H9 (cell line): Measurements from ENCODE around the gene ZBTB38. TPM values are rescaled to one million over a fixed set of nuclear protein-coding genes. Genes with fewer than 3 reads are reported as not detected.

Source experiments
- DNase-seq: peaks from one replicate; pipeline ENCODE4 v3.0.0-alpha.2; 2017
- H2AFZ ChIP-seq: one replicate; pipeline ENCODE4 v1.6.1; 2013; ENCODE audit warnings: mild to moderate bottlenecking, low read length, control low read depth, moderate library complexity
- H2AK5ac ChIP-seq: 2 replicates; pipeline ENCODE4 v1.6.1; 2013; ENCODE audit warnings: low read length, control low read depth, mixed read lengths; ENCODE audit not compliant: insufficient read length
- H2BK120ac ChIP-seq: one replicate; pipeline ENCODE4 v1.6.1; 2013; ENCODE audit warnings: low read depth, mild to moderate bottlenecking, low read length, control low read depth, inconsistent platforms; ENCODE audit not compliant: poor library complexity, severe bottlenecking
- H2BK12ac ChIP-seq: 2 replicates; pipeline ENCODE4 v1.6.1; 2013; ENCODE audit warnings: low read length, control low read depth, mixed read lengths, low read depth; ENCODE audit not compliant: insufficient read length
- H2BK15ac ChIP-seq: 2 replicates; pipeline ENCODE4 v1.6.1; 2013; ENCODE audit warnings: low read depth, low read length, control low read depth
- H2BK20ac ChIP-seq: one replicate; pipeline ENCODE4 v1.6.1; 2013; ENCODE audit warnings: low read depth, mild to moderate bottlenecking, low read length, control low read depth, inconsistent platforms; ENCODE audit not compliant: poor library complexity, severe bottlenecking
- H2BK5ac ChIP-seq: 2 replicates; pipeline ENCODE4 v1.6.1; 2013; ENCODE audit warnings: low read length, control low read depth, mixed read lengths; ENCODE audit not compliant: insufficient read length
- H3K14ac ChIP-seq: 2 replicates; pipeline ENCODE4 v1.6.1; 2013; ENCODE audit warnings: low read length, control low read depth; ENCODE audit not compliant: insufficient read depth
- H3K18ac ChIP-seq: 2 replicates; pipeline ENCODE4 v1.6.1; 2013; ENCODE audit warnings: low read depth, mild to moderate bottlenecking, mixed read lengths, low read length, control low read depth; ENCODE audit not compliant: insufficient read length
- H3K23ac ChIP-seq: 2 replicates; pipeline ENCODE4 v1.6.1; 2013; ENCODE audit warnings: low read length, control low read depth, mixed read lengths, low read depth; ENCODE audit not compliant: insufficient read length
- H3K23me2 ChIP-seq: 2 replicates; pipeline ENCODE4 v1.6.1; 2013; ENCODE audit warnings: low read depth, mild to moderate bottlenecking, mixed read lengths, low read length, control low read depth; ENCODE audit not compliant: insufficient read length, poor library complexity, severe bottlenecking
- H3K27ac ChIP-seq: 2 replicates; pipeline ENCODE4 v1.5.1; 2013; ENCODE audit warnings: low read length, control low read depth, mixed read lengths, low read depth; ENCODE audit not compliant: insufficient read length
- H3K27me3 ChIP-seq: 2 replicates; pipeline ENCODE4 v1.6.1; 2013; ENCODE audit warnings: low read length, control low read depth, inconsistent platforms; ENCODE audit not compliant: insufficient read depth
- H3K4ac ChIP-seq: 2 replicates; pipeline ENCODE4 v1.6.1; 2013; ENCODE audit warnings: low read depth, mild to moderate bottlenecking, control low read depth, inconsistent platforms, low read length, moderate library complexity
- H3K4me1 ChIP-seq: 2 replicates; pipeline ENCODE4 v1.6.1; 2013; ENCODE audit warnings: low read length, control low read depth, inconsistent platforms; ENCODE audit not compliant: insufficient read depth
- H3K4me2 ChIP-seq: 2 replicates; pipeline ENCODE4 v1.6.1; 2013; ENCODE audit warnings: low read length, control low read depth, mixed read lengths; ENCODE audit not compliant: insufficient read length, insufficient read depth
- H3K56ac ChIP-seq: 2 replicates; pipeline ENCODE4 v1.6.1; 2013; ENCODE audit warnings: low read depth, mild to moderate bottlenecking, mixed read lengths, low read length, control low read depth; ENCODE audit not compliant: insufficient read length
- H3K79me1 ChIP-seq: 2 replicates; pipeline ENCODE4 v1.6.1; 2013; ENCODE audit warnings: low read depth, mild to moderate bottlenecking, moderate library complexity, low read length, control low read depth, inconsistent platforms; ENCODE audit not compliant: insufficient read depth, poor library complexity, severe bottlenecking
- H3K79me2 ChIP-seq: 2 replicates; pipeline ENCODE4 v1.6.1; 2013; ENCODE audit warnings: low read length, control low read depth, inconsistent platforms; ENCODE audit not compliant: insufficient read depth
- H3K9ac ChIP-seq: 2 replicates; pipeline ENCODE4 v1.6.1; 2013; ENCODE audit warnings: low read length, control low read depth, mixed read lengths; ENCODE audit not compliant: insufficient read length; ENCODE audit errors: extremely low read depth
- H3K9me3 ChIP-seq: one replicate; pipeline ENCODE4 v1.6.1; 2013; ENCODE audit warnings: low read depth, low read length, inconsistent platforms; ENCODE audit not compliant: control insufficient read depth
- H3T11ph ChIP-seq: one replicate; pipeline ENCODE4 v1.6.1; 2013; ENCODE audit warnings: mild to moderate bottlenecking, low read length, control low read depth, inconsistent platforms
- H4K20me1 ChIP-seq: one replicate; pipeline ENCODE4 v1.6.1; 2013; ENCODE audit not compliant: control insufficient read depth, insufficient read length, insufficient read depth
- H4K5ac ChIP-seq: 2 replicates; pipeline ENCODE4 v1.6.1; 2013; ENCODE audit warnings: low read depth, mild to moderate bottlenecking, mixed read lengths, low read length, control low read depth; ENCODE audit not compliant: insufficient read length
- H4K8ac ChIP-seq: replicated peaks from 2 replicates; pipeline ENCODE4 v1.6.1; 2013; ENCODE audit warnings: low read length, control low read depth, mixed read lengths, low read depth; ENCODE audit not compliant: insufficient read length
- H4K91ac ChIP-seq: 2 replicates; pipeline ENCODE4 v1.6.1; 2013; ENCODE audit warnings: low read depth, mild to moderate bottlenecking, moderate library complexity, mixed read lengths, low read length, control low read depth; ENCODE audit not compliant: insufficient read length
- H3K27ac Mint-ChIP-seq, 3 experiments: 2 replicates in 2 of 3; 3 replicates in 1 of 3; pipeline ENCODE4 v1.8.0; 2020 to 2021; ENCODE audit warnings: mixed read lengths in 3 of 3, mild to moderate bottlenecking in 1 of 3, moderate library complexity in 1 of 3
- H3K27me3 Mint-ChIP-seq: 2 replicates; pipeline ENCODE4 v1.8.0; 2021; ENCODE audit warnings: low read depth, mild to moderate bottlenecking, moderate library complexity, mixed read lengths
- H3K36me3 Mint-ChIP-seq, 3 experiments: 2 replicates in 2 of 3; 3 replicates in 1 of 3; pipeline ENCODE4 v1.8.0; 2020 to 2021; ENCODE audit warnings: low read depth in 3 of 3, mixed read lengths in 3 of 3; ENCODE audit not compliant: insufficient read depth in 1 of 3
- H3K4me1 Mint-ChIP-seq, 2 experiments: 2 replicates each; pipeline ENCODE4 v1.8.0; 2020; ENCODE audit warnings: mixed read lengths in 2 of 2
- H3K4me3 Mint-ChIP-seq, 2 experiments: 2 replicates in 1 of 2; 3 replicates in 1 of 2; pipeline ENCODE4 v1.8.0; 2020 to 2021; ENCODE audit warnings: mild to moderate bottlenecking in 2 of 2, mixed read lengths in 2 of 2, moderate library complexity in 1 of 2
- H3K9me3 Mint-ChIP-seq, 2 experiments: 2 replicates in 1 of 2; 3 replicates in 1 of 2; pipeline ENCODE4 v1.8.0; 2020; ENCODE audit warnings: mild to moderate bottlenecking in 2 of 2, mixed read lengths in 2 of 2, moderate library complexity in 1 of 2
- CTCF ChIP-seq: fragments of 200-600 bp; sonication (generic); conservative IDR thresholded peaks from 3 replicates; pipeline ENCODE4 v1.8.0; 2021; ENCODE audit warnings: antibody characterized with exemption, mild to moderate bottlenecking
- WGBS: extraction: QIAGEN DNeasy Blood & Tissue Kit; methylation state at CpG from one replicate; pipeline ENCODE4 v1.1.7; 2013; ENCODE audit warnings: missing lambda C conversion rate, low lambda C conversion rate, mixed read lengths; ENCODE audit not compliant: insufficient read length; ENCODE audit errors: extremely low coverage; 5-methylcytosine and 5-hydroxymethylcytosine counted together
- total RNA-seq: library from RNA; stranded (reverse); gene quantifications from 2 replicates; pipeline ENCODE4 v1.2.1, GENCODE V29; 2021

ZBTB38 gene
- total RNA-seq, 1 experiment from 2014 or later, result 14.6 TPM

GRCh38 chr3:141410408-141410807 is 42.1 kb downstream of the ZBTB38 start:
- Histone ChIP-seq H3T11ph (no peak overlapping the region), H2BK15ac (no peak overlapping the region), H3K9me3 (no peaks in the 10 kb centered on the region), H3K27me3 (peaks cover 4% of the 10 kb centered on the region; the same call in 1 of the 2 replicates), H3K9ac (no peak overlapping the region), H2BK20ac (no peak overlapping the region), H3K23me2 (no peaks in the 10 kb centered on the region), H3K18ac (no peak overlapping the region), H4K91ac (no peak overlapping the region), H3K27ac (no peak overlapping the region), H4K5ac (no peak overlapping the region), H2AFZ (no peak overlapping the region), H2AK5ac (no peak overlapping the region), H3K4me2 (no peak overlapping the region), H3K79me2 (no peaks in the 10 kb centered on the region), H3K79me1 (no peaks in the 10 kb centered on the region), H3K23ac (no peak overlapping the region), H3K14ac (no peak overlapping the region), H3K56ac (no peak overlapping the region), H3K4me1 (no peaks in the 10 kb centered on the region), H4K20me1 (no peaks in the 10 kb centered on the region), H3K4ac (no peak overlapping the region), H2BK5ac (no peak overlapping the region), H2BK120ac (no peak overlapping the region), H4K8ac (no peak overlapping the region), H2BK12ac (no peak overlapping the region)
- no peak overlapping the region for H3K27ac Mint-ChIP-seq
- peaks cover 23% of the 10 kb centered on the region for H3K27me3 Mint-ChIP-seq
- peaks cover 20 to 27% of the 10 kb centered on the region in 2 experiments for H3K4me1 Mint-ChIP-seq
- TF ChIP-seq CTCF, result no peak
- peaks cover 0 to 14% (median 6%) of the 10 kb centered on the region in 3 experiments; a peak in 3 of 7 replicates for H3K36me3 Mint-ChIP-seq
- no peak overlapping the region for H3K4me3 Mint-ChIP-seq
- H3K9me3 Mint-ChIP-seq, result no peaks in the 10 kb centered on the region
- no peak for DNase-seq
- WGBS, result no CpG with 5 or more reads among the region's 3 CpGs
